DMS 273 (cell line): ENCODE data around the gene SH3TC1.
A peak's percentile ranks its signal among the peaks of the same experiment; 100 is the strongest.

Experiments used
- DNase-seq: peaks from one replicate; lab custom pipeline; 2025; ENCODE audit not compliant: unreplicated experiment; lab: John Stamatoyannopoulos, UW

Gene SH3TC1

GRCh38 chr4:8213121-8213520, 14.0 kb downstream of the SH3TC1 start:
- DNase-seq: no peak

- DNase-seq: no peak
These were observed 15.0 kb downstream of the SH3TC1 start for GRCh38 chr4:8214136-8214535.

DNA sequence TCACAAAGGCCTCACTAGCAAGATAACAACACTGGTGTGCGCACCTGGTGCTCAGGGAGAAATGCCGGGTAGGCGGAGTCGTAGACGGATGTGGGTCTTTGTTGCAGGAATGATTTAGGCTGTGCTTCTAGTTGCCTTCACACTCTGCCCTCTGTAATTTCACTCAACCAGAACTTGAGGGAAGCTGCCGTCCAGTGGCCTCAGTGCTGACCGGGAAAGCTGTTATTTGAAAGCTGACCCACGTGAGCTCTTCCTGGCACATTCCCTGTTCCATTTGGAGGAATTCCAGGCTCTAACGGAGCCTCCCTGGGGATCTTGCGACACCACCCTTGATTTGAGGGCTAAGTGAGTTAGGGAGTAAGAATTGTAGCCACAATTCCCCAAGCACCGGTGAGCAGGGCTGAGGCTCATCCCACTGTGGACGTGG, 15.9 kb downstream of the SH3TC1 start:
- no peak for DNase-seq

GRCh38 chr4:8215641-8216442, 16.8 kb downstream of the SH3TC1 start:
- no peak for DNase-seq

DNA sequence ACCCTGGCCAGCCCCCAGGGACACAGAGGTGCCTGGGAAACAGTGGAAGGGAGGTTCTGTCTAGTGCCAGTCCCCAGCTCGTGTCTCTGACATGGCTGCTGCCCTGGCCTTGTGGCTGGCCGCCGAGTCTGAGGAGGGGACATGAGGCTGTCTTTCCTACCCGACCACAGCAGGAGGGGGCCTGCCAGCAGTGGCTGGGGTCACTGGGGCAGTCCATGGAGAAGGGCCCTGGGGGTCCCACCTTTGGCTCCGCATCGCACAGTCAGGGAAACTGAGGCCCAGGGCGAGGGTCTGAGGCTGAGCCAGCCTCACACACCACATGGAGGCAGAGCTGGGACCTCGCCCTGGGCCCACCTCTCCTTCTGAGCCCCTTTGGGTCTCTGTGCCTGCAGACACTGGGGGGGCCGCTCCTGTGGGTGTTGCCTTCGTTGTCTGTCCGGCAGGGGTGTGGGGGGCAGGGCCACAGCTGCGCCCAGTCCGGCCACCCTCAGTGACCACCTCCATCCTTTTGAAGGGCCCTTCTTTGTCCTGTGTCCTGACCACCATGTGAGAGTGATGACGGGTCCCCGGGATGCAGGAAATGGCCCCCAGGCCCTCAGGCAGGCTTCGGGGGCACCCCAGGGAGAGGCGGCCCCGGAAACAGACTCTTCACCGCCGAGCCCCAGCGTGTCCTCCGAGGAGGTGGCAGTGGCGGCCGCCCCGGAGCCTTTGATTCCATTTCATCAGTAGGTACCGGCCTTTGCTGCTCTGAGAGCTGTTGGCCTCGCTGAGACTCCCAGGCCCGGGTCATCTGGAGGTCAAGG, 17.6 kb downstream of the SH3TC1 start:
- DNase-seq: no peak

GRCh38 chr4:8217246-8217511, 18.1 kb downstream of the SH3TC1 start:
- no peak for DNase-seq

DNA sequence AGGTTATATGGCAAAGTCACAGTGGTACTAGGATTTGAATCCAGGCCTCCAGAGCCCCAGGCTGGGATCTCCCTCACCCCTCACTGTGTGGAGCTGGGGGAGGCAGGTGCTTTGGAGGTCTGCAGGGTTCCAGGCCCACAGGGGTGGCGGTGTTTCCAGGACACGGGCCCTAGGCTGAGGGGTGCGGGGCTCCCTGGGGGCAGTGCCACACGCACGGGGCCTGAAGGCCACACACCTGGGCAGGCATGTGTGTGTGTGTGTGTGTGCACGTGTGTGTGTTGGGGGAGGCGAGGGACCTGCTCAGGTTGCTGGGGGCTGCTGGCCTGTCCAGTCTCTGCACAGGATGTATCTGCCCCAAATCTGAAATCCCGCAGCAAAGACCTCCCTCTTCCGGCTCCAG, 18.8 kb downstream of the SH3TC1 start:
- no peak for DNase-seq

DNA sequence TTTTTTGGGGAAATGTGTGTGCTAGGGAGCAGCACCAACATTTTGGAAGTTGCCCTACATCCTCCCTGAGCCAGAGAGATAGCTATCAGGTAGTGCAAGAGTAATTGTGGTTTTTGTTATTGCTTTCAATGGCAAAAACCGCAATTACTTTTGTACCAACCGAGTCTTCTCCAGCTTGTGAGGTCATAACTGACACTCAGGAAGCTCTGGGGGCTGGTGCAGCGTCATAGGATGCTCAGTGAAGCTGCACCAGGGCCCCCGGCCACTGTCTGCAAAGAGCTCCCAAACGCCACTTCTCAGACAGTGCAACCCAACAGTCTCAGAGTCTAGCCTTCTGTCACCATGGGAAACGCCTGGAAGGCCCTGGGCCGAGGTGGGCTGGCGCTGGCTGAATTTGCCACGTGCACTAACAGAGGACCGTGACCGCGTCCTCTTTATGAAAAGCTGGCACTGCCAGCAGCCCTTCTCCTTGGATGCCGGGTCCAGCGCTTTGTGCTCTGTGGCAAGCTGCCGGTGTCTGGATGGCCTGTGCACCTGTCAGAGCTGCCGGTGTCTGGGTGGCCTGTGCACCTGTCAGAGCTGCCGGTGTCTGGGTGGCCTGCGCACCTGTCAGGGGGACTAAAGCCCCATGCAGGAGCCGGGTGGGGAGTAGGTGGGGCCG, 19.4 kb downstream of the SH3TC1 start:
- DNase-seq: no peak

GRCh38 chr4:8219236-8219635, 20.1 kb downstream of the SH3TC1 start:
- no peak for DNase-seq

GRCh38 chr4:8220661-8221450, 21.8 kb downstream of the SH3TC1 start:
- DNase-seq: no peak

- DNase-seq: no peak
These were observed 22.4 kb downstream of the SH3TC1 start for GRCh38 chr4:8221476-8221875.

DNA sequence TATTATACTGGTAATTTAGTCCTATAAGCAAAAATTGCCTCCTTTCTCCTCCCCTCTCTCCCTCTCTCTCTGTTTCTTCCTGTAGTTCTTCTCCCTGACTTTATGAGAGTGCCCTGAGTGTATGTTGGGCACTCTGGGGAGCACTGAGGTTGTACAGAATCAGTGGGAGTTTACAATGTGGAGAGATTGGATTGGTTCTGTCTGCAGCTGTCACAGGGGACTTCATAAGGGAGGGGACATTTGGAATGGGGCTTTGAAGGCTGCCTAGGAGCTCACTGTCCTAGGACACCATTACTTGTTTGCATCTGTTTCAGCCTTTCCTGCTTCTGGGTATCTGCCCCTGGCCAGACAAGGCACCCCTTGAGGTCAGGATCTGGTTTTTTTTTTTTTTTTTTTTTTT, 22.9 kb downstream of the SH3TC1 start:
- DNase-seq: no peak

- DNase-seq: no peak
These were observed 23.7 kb downstream of the SH3TC1 start for GRCh38 chr4:8222609-8223388.

GRCh38 chr4:8224267-8224974, 25.3 kb downstream of the SH3TC1 start:
- no peak for DNase-seq

DNA sequence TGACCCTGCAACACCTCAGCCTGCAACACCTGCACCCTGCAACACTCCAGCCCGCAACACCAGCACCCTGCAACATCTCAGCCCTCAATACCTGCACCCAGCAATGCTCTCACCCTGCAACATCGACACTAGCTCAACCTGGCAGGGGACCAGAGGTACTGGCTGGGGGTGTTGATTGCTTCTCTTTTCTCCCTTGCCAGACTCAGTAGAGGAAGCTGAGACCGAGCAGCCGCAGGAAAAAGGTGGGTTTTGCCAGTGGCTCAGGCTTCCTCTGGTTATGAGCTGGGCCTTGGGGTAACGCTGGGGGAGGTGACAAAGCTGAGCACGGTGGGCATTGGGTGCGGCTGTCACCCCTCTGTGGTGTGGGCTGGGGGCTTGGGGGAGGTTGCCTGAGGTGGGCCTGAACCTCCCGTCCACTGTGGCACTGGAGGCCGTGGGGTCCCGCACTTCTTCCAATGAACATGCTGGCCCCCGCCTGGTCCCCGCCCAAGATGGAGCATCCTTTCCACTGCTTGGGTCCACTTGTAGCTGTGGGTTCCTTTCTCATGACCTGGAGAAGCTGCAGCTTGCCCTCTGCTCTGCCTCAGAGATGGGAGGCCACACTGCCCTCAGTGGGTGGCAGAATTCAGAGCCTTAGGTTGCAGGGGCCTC, 26.0 kb downstream of the SH3TC1 start:
- no peak for DNase-seq

DNA sequence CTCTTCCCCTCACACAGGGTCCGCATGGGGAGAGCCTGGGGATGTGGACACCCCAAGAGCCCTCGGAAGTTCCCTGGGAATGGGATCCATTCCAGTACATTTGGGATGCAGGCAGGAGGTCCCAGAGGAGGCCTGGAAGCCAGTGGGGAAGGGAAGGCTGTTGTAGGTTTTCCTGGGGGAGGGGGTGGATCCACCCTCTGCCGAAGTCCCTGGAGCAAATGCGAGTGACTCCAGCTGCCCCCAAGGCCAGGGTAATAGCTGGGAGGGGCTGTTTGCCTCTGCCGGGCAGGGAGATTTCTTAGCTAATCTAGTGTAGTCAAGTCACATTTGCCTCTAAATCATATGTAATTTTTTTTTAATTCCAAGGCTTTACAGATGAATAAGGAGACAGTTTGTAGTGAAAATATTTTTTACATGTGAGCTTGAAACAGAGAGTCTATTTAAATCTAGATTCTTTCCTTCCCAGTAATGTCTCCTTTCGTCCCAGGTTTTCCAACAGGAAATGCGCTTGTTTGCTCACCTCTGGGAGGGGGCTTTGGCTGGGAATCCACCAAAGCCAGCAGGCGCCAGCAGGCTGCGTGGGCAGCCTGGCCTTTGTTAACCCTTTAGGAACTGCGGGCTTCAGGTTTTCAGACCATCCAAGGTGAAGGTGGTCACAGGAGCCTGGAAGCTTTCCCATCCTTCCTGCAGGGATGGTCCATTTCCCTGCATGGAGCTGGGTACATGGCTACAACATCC, 26.8 kb downstream of the SH3TC1 start:
- peak; percentile 41 for DNase-seq

DNA sequence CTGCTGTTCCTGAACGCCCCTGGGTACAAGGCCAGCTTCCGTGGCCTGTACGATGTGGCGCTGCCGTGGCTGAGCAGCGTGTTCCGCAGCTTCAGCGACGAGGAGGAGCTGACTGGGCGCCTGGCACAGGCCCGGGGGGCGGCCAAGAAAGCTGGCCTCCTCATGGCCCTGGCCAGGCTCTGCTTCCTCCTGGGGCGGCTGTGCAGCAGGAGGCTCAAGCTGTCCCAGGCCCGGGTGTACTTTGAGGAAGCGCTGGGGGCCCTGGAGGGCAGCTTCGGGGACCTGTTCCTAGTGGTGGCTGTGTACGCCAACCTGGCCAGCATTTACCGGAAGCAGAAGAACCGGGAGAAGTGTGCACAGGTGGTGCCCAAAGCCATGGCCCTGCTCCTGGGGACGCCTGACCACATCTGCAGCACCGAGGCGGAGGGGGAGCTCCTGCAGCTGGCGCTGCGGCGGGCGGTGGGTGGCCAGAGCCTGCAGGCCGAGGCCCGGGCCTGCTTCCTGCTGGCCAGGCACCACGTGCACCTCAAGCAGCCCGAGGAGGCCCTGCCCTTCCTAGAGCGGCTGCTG, 28.2 kb downstream of the SH3TC1 start:
- no peak for DNase-seq

GRCh38 chr4:8227771-8228318, 28.8 kb downstream of the SH3TC1 start:
- DNase-seq: no peak
